Limb (tissue), 2 donors: ENCODE data around the gene FNTB.
A peak's percentile ranks its signal among the peaks of the same experiment; 100 is the strongest.

Experiments
- DNase-seq, 2 donors: peaks; one replicate each; pipeline ENCODE4 v3.0.0-alpha.2; 2016; ENCODE audit errors: extremely low spot score in 2 of 2

Gene FNTB

DNA sequence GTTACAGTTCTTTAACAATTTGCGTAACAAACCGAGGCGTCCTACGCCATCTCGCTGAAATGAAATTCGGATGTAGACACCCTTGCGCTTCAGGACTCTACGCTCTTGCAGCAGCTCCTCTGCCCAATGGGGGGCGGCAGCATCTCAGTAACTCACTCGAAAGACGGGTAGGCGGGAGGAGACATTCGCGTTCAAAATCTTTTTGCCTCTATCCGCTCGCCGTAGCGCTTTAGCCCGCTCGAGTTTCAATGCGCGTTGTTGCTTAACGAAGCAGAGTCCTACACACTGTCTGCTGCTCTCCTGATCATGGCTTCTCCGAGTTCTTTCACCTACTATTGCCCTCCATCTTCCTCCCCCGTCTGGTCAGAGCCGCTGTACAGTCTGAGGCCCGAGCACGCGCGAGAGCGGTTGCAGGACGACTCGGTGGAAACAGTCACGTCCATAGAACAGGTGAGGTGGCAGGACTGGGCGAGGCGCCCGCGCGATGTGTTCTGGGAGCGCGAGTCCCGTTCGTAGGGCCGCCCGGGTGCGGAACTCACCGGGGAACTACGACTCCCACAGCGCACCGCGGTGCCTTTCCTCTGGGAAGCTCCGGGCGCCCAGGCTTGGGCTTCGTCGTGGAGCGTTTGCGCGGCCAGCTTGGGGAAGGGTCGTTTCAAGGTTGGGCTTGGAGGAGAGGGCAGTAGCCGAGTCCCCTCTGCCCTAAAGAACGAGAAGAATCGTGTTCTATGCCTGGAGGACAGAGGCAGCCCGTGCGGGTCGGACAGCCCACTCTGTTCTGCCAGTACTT is at the start of gene FNTB:
TSS of gene FNTB (plus strand) at position 248 of the 790 bp plus-strand sequence. CDS start at position 307, 59 bp downstream.
- peak; percentile 96 to 98 for DNase-seq

DNA sequence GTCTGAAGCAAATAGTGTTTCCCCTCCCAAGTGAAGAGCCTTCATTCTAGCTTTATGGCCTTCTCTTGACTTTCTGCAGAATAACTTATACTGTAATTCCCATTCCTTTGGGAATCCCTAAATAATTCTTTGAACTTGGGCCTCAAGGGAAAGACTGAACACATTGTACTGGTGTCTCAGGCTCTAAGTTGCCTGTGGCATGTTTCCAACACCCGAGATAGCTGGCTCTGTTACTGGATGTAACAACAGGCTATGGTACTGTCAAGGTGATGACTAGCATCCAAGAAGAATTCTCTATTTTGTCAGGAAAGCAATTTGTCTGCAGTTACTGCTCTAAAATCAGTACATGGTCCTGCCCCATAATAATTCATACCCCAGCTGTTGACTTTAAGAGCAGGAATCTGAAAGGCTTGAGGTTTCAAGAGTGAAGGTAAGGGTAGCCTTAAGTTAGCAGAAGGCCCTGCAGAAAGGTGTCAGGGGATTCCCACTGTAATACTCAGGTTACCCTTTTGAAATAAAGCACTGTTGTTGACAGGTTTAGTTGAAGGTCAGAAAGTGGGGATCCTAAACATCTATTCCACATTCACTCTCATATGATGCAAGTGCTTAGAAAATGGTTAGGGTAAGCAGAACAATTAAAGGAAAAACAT is 49.4 kb upstream of the FNTB start:
- no peak for DNase-seq

DNA sequence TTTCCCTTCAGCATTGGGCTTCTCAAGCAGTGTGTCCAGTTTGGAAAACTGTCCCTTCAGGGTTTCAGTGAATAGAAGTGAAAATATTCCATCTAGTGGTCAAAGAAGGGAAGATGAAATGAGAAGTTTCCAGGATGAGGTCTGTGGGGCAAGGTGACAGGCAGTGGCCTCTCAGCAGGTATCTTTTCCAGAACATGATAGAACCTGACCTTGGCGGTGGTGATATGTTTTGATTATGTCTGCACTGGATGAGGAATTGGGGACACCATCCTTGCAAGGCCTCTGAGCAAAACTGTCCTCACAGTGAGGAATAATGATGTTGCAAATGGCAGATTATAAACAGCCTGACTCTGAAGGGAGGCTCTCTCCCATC is 48.9 kb upstream of the FNTB start:
- no peak for DNase-seq

DNA sequence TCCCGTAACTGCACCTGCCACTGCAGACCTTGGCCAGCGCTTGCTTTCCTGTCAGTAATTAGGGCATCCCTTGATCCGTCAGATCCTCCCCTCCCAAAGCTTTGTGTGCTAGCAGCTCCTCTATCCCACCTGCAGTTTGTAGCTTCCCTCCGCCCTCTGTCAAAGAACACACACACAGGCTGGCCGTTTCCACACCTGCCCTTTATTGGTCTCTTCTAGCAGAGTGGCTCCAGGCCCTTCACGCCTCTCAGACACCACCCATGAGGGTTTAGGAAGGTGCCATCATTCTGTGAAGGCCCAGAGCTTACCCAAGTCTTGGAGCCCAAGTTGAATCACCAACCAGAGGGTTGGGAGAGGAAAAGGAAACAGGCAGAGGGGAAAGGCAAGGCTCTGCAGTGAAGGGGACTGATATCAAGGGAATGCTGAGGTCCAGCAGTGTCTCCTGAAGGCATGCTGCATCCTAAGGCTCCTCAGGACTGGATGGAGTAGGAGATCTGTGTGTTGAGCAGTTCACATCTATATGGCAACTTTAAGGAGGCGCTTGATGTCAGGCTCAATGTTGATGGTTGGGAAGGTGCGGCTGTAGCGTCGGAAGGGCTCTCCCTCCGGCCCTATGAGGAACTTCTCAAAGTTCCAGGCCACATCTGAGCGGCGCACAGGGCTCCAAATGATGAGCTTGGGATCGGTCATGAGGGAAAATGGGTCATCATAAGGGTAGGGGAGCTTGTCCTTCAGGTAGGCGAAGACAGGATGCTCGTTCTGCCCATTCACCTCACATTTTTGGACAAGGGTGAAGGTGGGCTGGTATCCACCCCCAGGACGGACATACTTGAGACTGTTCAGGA is 47.5 kb upstream of the FNTB start:
- DNase-seq: no peak

GRCh38 chr14:64939817-64940190 is 46.9 kb upstream of the FNTB start:
- no peak for DNase-seq

GRCh38 chr14:64940336-64940910 is 46.3 kb upstream of the FNTB start:
- no peak for DNase-seq

DNA sequence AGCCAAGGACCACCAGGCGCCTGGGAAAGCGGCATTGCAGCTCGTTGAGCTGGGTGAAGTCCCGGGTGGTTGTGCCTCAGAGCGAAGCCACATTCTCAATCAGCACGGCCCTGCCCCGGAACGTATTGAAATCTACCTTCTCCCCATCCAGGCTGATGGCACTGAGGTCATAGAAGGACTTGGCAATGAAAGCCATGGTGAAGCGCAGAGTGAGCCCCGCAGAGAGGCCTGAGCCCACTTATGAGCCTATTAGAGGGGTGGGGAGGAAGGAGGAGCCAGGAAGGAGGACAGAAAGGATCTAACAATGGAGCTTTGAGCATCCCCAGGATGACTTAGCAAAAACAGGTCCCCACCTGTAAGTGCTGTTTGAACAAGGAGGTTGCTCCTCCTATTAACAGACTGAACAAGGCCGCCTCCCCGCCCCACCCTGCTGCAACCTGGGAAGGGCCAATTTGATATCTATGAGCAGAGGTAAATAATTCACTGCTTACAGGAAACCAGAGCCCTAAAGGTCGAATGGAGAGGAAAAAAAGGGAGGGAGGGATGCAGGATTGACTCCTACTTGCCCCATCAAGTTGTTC is 44.1 kb upstream of the FNTB start, which contains the start of gene GPX2:
TSS of gene GPX2 (minus strand) at position 215 of the 581 bp plus-strand sequence. CDS start at position 196, 19 bp downstream.
- no peak for DNase-seq

- DNase-seq: no peak
Observed at GRCh38 chr14:64943556-64943955, 43.1 kb upstream of the FNTB start.

- DNase-seq: no peak
Observed at GRCh38 chr14:64944041-64944440, 42.7 kb upstream of the FNTB start.

GRCh38 chr14:64944861-64945260 is 41.8 kb upstream of the FNTB start:
- DNase-seq: no peak

DNA sequence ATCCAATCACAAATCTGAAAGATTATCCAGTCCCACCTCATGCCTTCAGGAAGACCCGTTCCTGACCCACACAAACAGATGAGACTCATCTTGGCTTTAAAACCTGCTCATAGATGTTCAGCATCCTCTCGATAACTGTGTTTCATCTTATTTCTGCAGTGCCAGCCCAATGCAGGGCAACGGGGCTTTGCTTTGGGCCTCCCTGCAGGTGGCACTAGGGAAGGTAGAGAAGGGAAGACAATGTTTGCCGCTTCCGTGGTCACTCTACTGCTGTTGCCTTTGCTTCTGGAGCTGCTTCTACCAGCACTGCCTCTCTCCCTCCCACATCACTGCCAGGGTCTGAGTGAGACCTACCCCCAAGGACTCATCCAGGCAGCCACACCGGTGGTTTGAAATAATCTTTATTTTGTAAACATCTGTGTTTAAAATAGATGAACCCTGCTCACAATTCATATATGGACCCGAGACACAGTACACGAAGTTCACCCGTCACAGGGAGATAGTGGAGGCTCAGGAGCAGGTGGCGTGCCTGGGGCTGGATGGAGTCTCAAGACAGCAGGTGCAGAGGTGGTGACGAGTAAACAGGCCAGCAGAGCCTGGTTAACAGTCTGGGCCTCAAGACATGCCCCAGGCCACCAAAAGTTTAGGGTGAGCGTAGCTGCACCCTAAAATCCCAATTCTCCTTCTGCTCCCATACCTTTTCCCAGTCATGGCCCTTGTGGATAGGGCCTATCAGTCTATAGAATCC is 41.1 kb upstream of the FNTB start:
- DNase-seq: peak in 1 of 2 donors; percentile 14

- DNase-seq: no peak
Observed at GRCh38 chr14:64946310-64947045, 40.2 kb upstream of the FNTB start.

- peak in 1 of 2 donors; percentile 28 for DNase-seq
Observed at GRCh38 chr14:64947710-64948611, 38.7 kb upstream of the FNTB start.

DNA sequence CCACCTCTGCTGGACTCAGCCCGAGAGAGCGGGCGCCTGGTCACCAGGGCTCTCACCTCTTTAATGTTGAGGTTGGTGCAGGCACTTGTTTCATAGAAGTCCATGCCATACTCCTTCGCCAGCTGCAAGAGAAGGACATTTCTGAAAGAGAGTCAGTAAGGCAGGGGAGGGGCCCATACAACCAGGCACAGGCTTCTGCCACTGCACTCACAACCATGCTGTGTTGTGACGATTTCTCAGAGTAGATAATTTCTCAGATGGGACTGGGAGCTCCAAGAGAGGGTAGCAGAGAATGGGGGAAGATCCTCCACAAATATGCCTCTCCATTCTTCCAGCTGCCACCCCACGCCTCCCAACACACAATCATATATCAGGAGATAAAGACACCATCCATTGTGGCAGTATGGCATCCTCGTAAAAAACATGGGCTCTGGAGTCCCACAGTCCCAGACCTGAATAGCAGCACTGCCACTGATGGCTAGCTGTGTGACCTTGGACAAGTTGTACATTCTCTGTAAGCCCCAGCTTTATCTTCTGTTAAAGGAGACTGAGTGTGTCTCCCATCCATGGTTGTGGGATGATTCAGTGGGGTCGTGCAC is 38.0 kb upstream of the FNTB start:
- no peak for DNase-seq

GRCh38 chr14:64950889-64951288 is 35.8 kb upstream of the FNTB start:
- DNase-seq: peak in 1 of 2 donors; percentile 18

- no peak for DNase-seq
Observed at GRCh38 chr14:64951291-64951690, 35.4 kb upstream of the FNTB start.

- no peak for DNase-seq
Observed at GRCh38 chr14:64951724-64952123, 35.0 kb upstream of the FNTB start.

GRCh38 chr14:64952598-64953309 is 33.9 kb upstream of the FNTB start:
- DNase-seq: no peak
